ENCODE data around the gene AATK. TPM values are rescaled to one million over a fixed set of nuclear protein-coding genes. Genes with fewer than 3 reads are reported as not detected.
A peak's percentile ranks its signal among the peaks of the same experiment; 100 is the strongest.

Gene AATK
- total and polyA plus RNA-seq, 2 of the 13 experiments (the other 11 are each of a cell fraction or from before 2014, with no cell fraction given): 2.9 to 8.4 TPM

DNA sequence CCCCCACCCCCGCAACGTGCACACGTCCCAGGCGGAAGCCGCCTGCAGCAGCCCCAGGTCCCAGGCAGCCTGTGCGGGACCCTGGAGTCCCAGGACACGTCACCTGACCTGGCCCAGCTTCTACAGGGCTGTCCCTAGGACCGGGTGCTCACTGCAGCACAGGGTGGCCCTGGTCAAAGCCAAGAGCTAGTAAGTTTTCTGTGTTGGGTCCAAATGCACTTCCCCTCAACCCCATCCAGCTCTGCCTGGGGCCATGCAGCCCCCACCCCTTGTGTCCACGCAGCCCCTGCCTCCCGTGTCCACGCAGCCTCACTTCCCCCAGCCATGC, 22.9 kb downstream of the AATK start (continued):
- TF ChIP-seq, protein P1, sequence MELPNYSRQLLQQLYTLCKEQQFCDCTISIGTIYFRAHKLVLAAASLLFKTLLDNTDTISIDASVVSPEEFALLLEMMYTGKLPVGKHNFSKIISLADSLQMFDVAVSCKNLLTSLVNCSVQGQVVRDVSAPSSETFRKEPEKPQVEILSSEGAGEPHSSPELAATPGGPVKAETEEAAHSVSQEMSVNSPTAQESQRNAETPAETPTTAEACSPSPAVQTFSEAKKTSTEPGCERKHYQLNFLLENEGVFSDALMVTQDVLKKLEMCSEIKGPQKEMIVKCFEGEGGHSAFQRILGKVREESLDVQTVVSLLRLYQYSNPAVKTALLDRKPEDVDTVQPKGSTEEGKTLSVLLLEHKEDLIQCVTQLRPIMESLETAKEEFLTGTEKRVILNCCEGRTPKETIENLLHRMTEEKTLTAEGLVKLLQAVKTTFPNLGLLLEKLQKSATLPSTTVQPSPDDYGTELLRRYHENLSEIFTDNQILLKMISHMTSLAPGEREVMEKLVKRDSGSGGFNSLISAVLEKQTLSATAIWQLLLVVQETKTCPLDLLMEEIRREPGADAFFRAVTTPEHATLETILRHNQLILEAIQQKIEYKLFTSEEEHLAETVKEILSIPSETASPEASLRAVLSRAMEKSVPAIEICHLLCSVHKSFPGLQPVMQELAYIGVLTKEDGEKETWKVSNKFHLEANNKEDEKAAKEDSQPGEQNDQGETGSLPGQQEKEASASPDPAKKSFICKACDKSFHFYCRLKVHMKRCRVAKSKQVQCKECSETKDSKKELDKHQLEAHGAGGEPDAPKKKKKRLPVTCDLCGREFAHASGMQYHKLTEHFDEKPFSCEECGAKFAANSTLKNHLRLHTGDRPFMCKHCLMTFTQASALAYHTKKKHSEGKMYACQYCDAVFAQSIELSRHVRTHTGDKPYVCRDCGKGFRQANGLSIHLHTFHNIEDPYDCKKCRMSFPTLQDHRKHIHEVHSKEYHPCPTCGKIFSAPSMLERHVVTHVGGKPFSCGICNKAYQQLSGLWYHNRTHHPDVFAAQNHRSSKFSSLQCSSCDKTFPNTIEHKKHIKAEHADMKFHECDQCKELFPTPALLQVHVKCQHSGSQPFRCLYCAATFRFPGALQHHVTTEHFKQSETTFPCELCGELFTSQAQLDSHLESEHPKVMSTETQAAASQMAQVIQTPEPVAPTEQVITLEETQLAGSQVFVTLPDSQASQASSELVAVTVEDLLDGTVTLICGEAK (IDR thresholded peaks at IDR 0.05): no peak
- TF ChIP-seq, protein P1 (CRISPR knock-in tag; IDR thresholded peaks at IDR 0.05): 0 out of 2 replicates have a peak, but pooled peaks have one; percentile 34
- TF ChIP-seq HDAC1 (CRISPR knock-in tag; IDR thresholded peaks at IDR 0.05): 0 out of 2 replicates have a peak, but pooled peaks have one; percentile 11
- TF ChIP-seq ZSCAN20 (CRISPR knock-in tag; IDR thresholded peaks at IDR 0.05; ENCODE audit: borderline replicate concordance): no peak
- no peak for TF ChIP-seq DPF2 (CRISPR knock-in tag; IDR thresholded peaks at IDR 0.05; ENCODE audit: borderline replicate concordance, low read depth)
- TF ChIP-seq HNRNPK (IDR thresholded peaks at IDR 0.05; ENCODE audit: low read depth, low read length, poor library complexity, severe bottlenecking): peak; percentile 16
- no peak for TF ChIP-seq ZNF761 (CRISPR knock-in tag; conservative IDR thresholded peaks at IDR 0.05)
- TF ChIP-seq, protein P2, sequence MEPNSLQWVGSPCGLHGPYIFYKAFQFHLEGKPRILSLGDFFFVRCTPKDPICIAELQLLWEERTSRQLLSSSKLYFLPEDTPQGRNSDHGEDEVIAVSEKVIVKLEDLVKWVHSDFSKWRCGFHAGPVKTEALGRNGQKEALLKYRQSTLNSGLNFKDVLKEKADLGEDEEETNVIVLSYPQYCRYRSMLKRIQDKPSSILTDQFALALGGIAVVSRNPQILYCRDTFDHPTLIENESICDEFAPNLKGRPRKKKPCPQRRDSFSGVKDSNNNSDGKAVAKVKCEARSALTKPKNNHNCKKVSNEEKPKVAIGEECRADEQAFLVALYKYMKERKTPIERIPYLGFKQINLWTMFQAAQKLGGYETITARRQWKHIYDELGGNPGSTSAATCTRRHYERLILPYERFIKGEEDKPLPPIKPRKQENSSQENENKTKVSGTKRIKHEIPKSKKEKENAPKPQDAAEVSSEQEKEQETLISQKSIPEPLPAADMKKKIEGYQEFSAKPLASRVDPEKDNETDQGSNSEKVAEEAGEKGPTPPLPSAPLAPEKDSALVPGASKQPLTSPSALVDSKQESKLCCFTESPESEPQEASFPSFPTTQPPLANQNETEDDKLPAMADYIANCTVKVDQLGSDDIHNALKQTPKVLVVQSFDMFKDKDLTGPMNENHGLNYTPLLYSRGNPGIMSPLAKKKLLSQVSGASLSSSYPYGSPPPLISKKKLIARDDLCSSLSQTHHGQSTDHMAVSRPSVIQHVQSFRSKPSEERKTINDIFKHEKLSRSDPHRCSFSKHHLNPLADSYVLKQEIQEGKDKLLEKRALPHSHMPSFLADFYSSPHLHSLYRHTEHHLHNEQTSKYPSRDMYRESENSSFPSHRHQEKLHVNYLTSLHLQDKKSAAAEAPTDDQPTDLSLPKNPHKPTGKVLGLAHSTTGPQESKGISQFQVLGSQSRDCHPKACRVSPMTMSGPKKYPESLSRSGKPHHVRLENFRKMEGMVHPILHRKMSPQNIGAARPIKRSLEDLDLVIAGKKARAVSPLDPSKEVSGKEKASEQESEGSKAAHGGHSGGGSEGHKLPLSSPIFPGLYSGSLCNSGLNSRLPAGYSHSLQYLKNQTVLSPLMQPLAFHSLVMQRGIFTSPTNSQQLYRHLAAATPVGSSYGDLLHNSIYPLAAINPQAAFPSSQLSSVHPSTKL (CRISPR knock-in tag; IDR thresholded peaks at IDR 0.05): no peak
- no peak for TF ChIP-seq ZNF737 (CRISPR knock-in tag; IDR thresholded peaks at IDR 0.05; ENCODE audit: borderline replicate concordance)
- no peak for TF ChIP-seq ATAD3A (CRISPR knock-in tag; IDR thresholded peaks at IDR 0.05)
- 0 out of 2 replicates have a peak, but pooled peaks have one; percentile 49 for TF ChIP-seq ARNT2 (CRISPR knock-in tag; IDR thresholded peaks at IDR 0.05; ENCODE audit: low read depth)
- TF ChIP-seq ZNF136 (CRISPR knock-in tag; IDR thresholded peaks at IDR 0.05; ENCODE audit: low read depth): no peak
- TF ChIP-seq, protein P3, sequence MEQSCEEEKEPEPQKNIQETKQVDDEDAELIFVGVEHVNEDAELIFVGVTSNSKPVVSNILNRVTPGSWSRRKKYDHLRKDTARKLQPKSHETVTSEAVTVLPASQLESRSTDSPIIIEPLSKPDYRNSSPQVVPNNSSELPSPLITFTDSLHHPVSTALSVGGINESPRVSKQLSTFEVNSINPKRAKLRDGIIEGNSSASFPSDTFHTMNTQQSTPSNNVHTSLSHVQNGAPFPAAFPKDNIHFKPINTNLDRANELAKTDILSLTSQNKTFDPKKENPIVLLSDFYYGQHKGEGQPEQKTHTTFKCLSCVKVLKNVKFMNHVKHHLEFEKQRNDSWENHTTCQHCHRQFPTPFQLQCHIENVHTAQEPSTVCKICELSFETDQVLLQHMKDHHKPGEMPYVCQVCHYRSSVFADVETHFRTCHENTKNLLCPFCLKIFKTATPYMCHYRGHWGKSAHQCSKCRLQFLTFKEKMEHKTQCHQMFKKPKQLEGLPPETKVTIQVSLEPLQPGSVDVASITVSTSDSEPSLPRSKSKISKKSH (CRISPR knock-in tag; IDR thresholded peaks at IDR 0.05; ENCODE audit: borderline replicate concordance): 0 out of 2 replicates have a peak, but pooled peaks have one; percentile 11

All from HepG2 (cell line).